Osteocyte (in vitro differentiated cells): Measurements from ENCODE around the gene CCNK. TPM values are rescaled to one million over a fixed set of nuclear protein-coding genes. Genes with fewer than 3 reads are reported as not detected.

Source experiments
- DNase-seq: peaks from one replicate; pipeline ENCODE4 v3.0.0; 2021; ENCODE audit warnings: mixed read lengths; ENCODE audit not compliant: unreplicated experiment; ENCODE audit errors: extremely low spot score
- H3K27ac Mint-ChIP-seq: one replicate; pipeline ENCODE4 v1.8.0; 2021; ENCODE audit warnings: mild to moderate bottlenecking, mixed read lengths; ENCODE audit not compliant: unreplicated experiment
- H3K27me3 Mint-ChIP-seq: one replicate; pipeline ENCODE4 v1.8.0; 2021; ENCODE audit warnings: mixed read lengths; ENCODE audit not compliant: unreplicated experiment
- H3K36me3 Mint-ChIP-seq: one replicate; pipeline ENCODE4 v1.8.0; 2021; ENCODE audit warnings: mixed read lengths; ENCODE audit not compliant: unreplicated experiment
- H3K4me1 Mint-ChIP-seq: one replicate; pipeline ENCODE4 v1.8.0; 2021; ENCODE audit warnings: mixed read lengths; ENCODE audit not compliant: unreplicated experiment
- H3K4me3 Mint-ChIP-seq: one replicate; pipeline ENCODE4 v1.8.0; 2021; ENCODE audit warnings: mild to moderate bottlenecking, moderate library complexity, mixed read lengths; ENCODE audit not compliant: unreplicated experiment
- H3K9me3 Mint-ChIP-seq: one replicate; pipeline ENCODE4 v1.8.0; 2021; ENCODE audit warnings: mixed read lengths; ENCODE audit not compliant: unreplicated experiment
- total RNA-seq: library from RNA; stranded (reverse); gene quantifications from 2 replicates; pipeline ENCODE4 v1.2.1, GENCODE V29; 2021
- TF ChIP-seq, protein P1 (sequence below): fragments of 200-600 bp; sonication (generic); IDR thresholded peaks from 2 replicates; pipeline ENCODE4 v1.5.0; 2021; ENCODE audit warnings: antibody characterized with exemption, mild to moderate bottlenecking, moderate library complexity

Gene CCNK
- total RNA-seq, 1 donor from 2014 or later: 57.4 TPM

DNA sequence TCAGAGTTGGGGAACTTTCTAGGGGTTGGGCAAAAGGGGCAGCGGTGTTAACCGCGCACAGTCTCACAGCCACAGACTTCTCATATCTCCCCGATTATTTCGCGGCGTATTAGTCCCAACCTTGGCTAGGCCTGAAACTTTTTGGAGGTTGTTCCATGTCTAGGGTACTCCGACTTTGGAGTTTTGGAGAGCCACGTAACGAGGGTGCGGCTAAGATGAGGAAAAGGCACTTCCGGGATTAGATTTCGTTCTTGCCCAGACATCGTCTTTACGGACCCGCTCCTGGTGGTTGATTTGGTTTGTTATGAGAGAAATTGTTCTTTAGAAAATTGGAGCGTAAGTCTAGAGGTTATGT is 513 bp downstream of the CCNK start:
- Mint-ChIP-seq H3K4me1 (peaks cover 46% of the 10 kb centered on the region), H3K4me3 (peak overlapping the region; percentile 95), H3K36me3 (no peaks in the 10 kb centered on the region), H3K27me3 (no peaks in the 10 kb centered on the region), H3K9me3 (no peaks in the 10 kb centered on the region), H3K27ac (peak overlapping the region; percentile 98)
- DNase-seq: no peak
- TF ChIP-seq, protein P1, sequence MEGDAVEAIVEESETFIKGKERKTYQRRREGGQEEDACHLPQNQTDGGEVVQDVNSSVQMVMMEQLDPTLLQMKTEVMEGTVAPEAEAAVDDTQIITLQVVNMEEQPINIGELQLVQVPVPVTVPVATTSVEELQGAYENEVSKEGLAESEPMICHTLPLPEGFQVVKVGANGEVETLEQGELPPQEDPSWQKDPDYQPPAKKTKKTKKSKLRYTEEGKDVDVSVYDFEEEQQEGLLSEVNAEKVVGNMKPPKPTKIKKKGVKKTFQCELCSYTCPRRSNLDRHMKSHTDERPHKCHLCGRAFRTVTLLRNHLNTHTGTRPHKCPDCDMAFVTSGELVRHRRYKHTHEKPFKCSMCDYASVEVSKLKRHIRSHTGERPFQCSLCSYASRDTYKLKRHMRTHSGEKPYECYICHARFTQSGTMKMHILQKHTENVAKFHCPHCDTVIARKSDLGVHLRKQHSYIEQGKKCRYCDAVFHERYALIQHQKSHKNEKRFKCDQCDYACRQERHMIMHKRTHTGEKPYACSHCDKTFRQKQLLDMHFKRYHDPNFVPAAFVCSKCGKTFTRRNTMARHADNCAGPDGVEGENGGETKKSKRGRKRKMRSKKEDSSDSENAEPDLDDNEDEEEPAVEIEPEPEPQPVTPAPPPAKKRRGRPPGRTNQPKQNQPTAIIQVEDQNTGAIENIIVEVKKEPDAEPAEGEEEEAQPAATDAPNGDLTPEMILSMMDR: no peak

GRCh38 chr14:99484106-99484505 is 2.9 kb downstream of the CCNK start:
- no peak for DNase-seq
- Mint-ChIP-seq H3K4me1 (peaks cover 33% of the 10 kb centered on the region), H3K27me3 (no peaks in the 10 kb centered on the region), H3K4me3 (no peak overlapping the region), H3K36me3 (no peaks in the 10 kb centered on the region), H3K27ac (no peak overlapping the region), H3K9me3 (no peaks in the 10 kb centered on the region)
- TF ChIP-seq, protein P1: no peak

DNA sequence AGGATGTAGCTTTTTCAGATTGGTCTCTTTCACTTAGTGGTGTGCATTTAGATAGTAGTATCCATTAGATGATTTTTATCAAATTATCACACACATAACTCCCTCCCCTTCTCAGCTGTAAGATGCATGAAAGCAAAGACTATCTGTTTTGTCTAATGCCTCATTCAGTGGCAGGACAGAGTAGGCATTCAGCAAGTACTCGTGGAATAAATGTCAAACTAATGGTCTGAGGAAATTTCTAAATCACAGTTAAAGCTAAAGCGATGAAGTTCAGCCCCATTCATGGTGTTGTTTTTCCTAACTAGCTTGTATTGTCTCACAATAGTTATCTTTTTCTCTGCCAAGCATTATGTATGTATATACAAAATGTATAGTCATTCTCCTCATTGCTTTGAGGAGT is 16.1 kb downstream of the CCNK start:
- Mint-ChIP-seq H3K4me1 (no peaks in the 10 kb centered on the region), H3K27me3 (no peaks in the 10 kb centered on the region), H3K4me3 (no peak overlapping the region), H3K27ac (no peak overlapping the region), H3K36me3 (peaks cover 54% of the 10 kb centered on the region), H3K9me3 (no peaks in the 10 kb centered on the region)
- TF ChIP-seq, protein P1: no peak
- no peak for DNase-seq

DNA sequence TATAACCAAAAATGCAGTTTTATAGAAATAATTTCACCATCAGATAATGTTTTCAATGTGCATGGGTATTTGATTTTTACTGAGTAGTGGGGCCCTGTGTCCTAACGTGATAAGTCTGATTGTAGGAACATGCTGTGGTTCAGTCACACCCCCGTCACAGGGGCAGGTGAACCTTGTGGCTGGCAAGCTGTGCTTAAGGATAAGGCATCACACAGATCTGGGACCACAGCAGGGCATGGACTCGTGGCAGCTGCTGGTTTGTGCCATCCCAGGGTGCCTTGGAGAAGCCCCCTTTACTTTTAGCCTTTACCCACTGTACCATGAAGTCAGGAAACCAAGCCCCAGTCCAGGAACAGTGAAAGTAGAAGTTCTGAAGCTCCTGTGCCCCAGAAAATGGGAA is 16.7 kb downstream of the CCNK start:
- Mint-ChIP-seq H3K27ac (no peak overlapping the region), H3K36me3 (peaks cover 55% of the 10 kb centered on the region), H3K4me3 (no peak overlapping the region), H3K9me3 (no peaks in the 10 kb centered on the region), H3K27me3 (no peaks in the 10 kb centered on the region), H3K4me1 (no peaks in the 10 kb centered on the region)
- DNase-seq: no peak
- TF ChIP-seq, protein P1: no peak

DNA sequence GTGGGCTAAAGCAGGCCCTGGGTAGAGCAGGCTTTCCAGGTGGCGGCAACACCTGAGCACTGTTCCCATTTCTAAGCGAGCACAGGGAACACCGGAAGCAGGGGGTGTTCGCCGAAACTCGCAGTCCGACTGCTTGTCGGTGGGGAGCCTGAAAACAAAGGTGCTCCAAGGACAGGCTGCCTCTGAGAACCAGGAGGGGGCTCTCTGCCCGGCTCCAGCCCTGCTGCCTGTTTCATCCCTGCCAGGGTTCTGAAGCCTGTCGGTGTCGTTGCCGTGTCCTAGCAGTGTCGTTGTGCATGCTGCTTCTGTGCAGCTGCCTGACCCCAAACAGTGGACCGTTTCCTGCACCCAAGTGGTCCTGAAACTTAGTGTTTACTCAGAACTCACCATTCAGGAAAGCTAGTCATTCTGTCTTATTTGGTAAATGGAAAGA is 21.8 kb downstream of the CCNK start:
- Mint-ChIP-seq H3K36me3 (peaks cover 72% of the 10 kb centered on the region), H3K27me3 (no peaks in the 10 kb centered on the region), H3K4me1 (no peaks in the 10 kb centered on the region), H3K4me3 (no peak overlapping the region), H3K9me3 (no peaks in the 10 kb centered on the region), H3K27ac (no peak overlapping the region)
- TF ChIP-seq, protein P1: no peak
- no peak for DNase-seq
